GM21825 (cell line): Measurements from ENCODE around the gene PAXX.
"Not testable (repeated sequence)": the region's sequence is repeated elsewhere in the genome, so short reads cannot be mapped to it uniquely, and the experiment has no call there.

Experiments
- ATAC-seq: cut with Tn5 transposase; IDR thresholded peaks from one replicate; pipeline ENCODE4 v1.9.1; 2021; ENCODE audit warnings: mild to moderate bottlenecking, moderate library complexity; ENCODE audit not compliant: unreplicated experiment

The PAXX gene

GRCh38 chr9:137030006-137030405, 37.8 kb downstream of the PAXX start:
- no peak for ATAC-seq

- ATAC-seq = no peak
Observed at GRCh38 chr9:137030538-137031527, 38.6 kb downstream of the PAXX start.

GRCh38 chr9:137031904-137032640, 39.9 kb downstream of the PAXX start, which contains the start of gene FUT7:
TSS of gene FUT7 (minus strand) at chr9:137032088. CDS start at chr9:137031991, 97 bp downstream.
- ATAC-seq = no peak

GRCh38 chr9:137032858-137033257, 40.6 kb downstream of the PAXX start:
- ATAC-seq = no peak

- ATAC-seq = not testable (repeated sequence)
Observed at GRCh38 chr9:137033481-137033880, 41.3 kb downstream of the PAXX start.

- no peak for ATAC-seq
Observed at GRCh38 chr9:137034039-137034708, 42.0 kb downstream of the PAXX start.

GRCh38 chr9:137034709-137035506, 42.7 kb downstream of the PAXX start:
- ATAC-seq = no peak

GRCh38 chr9:137035507-137035834, 43.2 kb downstream of the PAXX start:
- no peak for ATAC-seq

GRCh38 chr9:137035937-137036336, 43.7 kb downstream of the PAXX start:
- ATAC-seq = no peak

- ATAC-seq = no peak
Observed at GRCh38 chr9:137037035-137037434, 44.8 kb downstream of the PAXX start.

GRCh38 chr9:137037483-137037882, 45.3 kb downstream of the PAXX start:
- ATAC-seq = no peak

GRCh38 chr9:137038916-137039315, 46.7 kb downstream of the PAXX start:
- ATAC-seq = no peak

- ATAC-seq = no peak
Observed at GRCh38 chr9:137039611-137040366, 47.6 kb downstream of the PAXX start.

- no peak for ATAC-seq
Observed at GRCh38 chr9:137040568-137040967, 48.3 kb downstream of the PAXX start.

- ATAC-seq = no peak
Observed at GRCh38 chr9:137041124-137041523, 48.9 kb downstream of the PAXX start.

- no peak for ATAC-seq
Observed at GRCh38 chr9:137042751-137043727, 50.8 kb downstream of the PAXX start.
